Epidermal melanocyte (primary cell): ENCODE results near the gene TSHZ2.

Experiments
- DNase-seq: peaks from one replicate; pipeline ENCODE4 v3.0.0; 2011; ENCODE audit warnings: low spot score; ENCODE audit not compliant: insufficient read length

Gene TSHZ2

GRCh38 chr20:53274365-53274764 lies 302.2 kb downstream of the TSHZ2 start:
- DNase-seq = no peak

- DNase-seq = no peak
These were observed 302.6 kb downstream of the TSHZ2 start for GRCh38 chr20:53274807-53275206.

- no peak for DNase-seq
These were observed 304.0 kb downstream of the TSHZ2 start for GRCh38 chr20:53276143-53276542.

GRCh38 chr20:53278555-53278954 lies 306.4 kb downstream of the TSHZ2 start:
- no peak for DNase-seq

GRCh38 chr20:53279735-53280134 lies 307.6 kb downstream of the TSHZ2 start:
- DNase-seq = no peak

GRCh38 chr20:53281557-53282117 lies 309.5 kb downstream of the TSHZ2 start:
- DNase-seq = no peak

GRCh38 chr20:53282217-53282955 lies 310.2 kb downstream of the TSHZ2 start:
- DNase-seq = no peak

- DNase-seq = no peak
These were observed 310.9 kb downstream of the TSHZ2 start for GRCh38 chr20:53283011-53283410.

GRCh38 chr20:53283597-53283996 lies 311.4 kb downstream of the TSHZ2 start:
- no peak for DNase-seq

GRCh38 chr20:53284256-53284655 lies 312.1 kb downstream of the TSHZ2 start:
- DNase-seq = no peak

GRCh38 chr20:53284696-53285095 lies 312.5 kb downstream of the TSHZ2 start:
- no peak for DNase-seq

GRCh38 chr20:53287357-53288042 lies 315.3 kb downstream of the TSHZ2 start:
- DNase-seq = no peak

GRCh38 chr20:53291548-53291947 lies 319.4 kb downstream of the TSHZ2 start:
- no peak for DNase-seq

GRCh38 chr20:53292347-53292746 lies 320.2 kb downstream of the TSHZ2 start:
- DNase-seq = no peak

- DNase-seq = no peak
These were observed 322.6 kb downstream of the TSHZ2 start for GRCh38 chr20:53294804-53295203.

GRCh38 chr20:53296025-53296424 lies 323.9 kb downstream of the TSHZ2 start:
- DNase-seq = no peak

- DNase-seq = no peak
These were observed 324.4 kb downstream of the TSHZ2 start for GRCh38 chr20:53296451-53297153.

GRCh38 chr20:53297154-53297529 lies 325.0 kb downstream of the TSHZ2 start:
- DNase-seq = no peak

GRCh38 chr20:53298260-53298659 lies 326.1 kb downstream of the TSHZ2 start:
- DNase-seq = no peak

GRCh38 chr20:53298911-53299310 lies 326.8 kb downstream of the TSHZ2 start:
- DNase-seq = no peak

- DNase-seq = no peak
These were observed 327.7 kb downstream of the TSHZ2 start for GRCh38 chr20:53299831-53300230.

GRCh38 chr20:53301869-53302268 lies 329.7 kb downstream of the TSHZ2 start:
- no peak for DNase-seq
